Measurements from ENCODE around the gene ZSWIM5. TPM values are rescaled to one million over a fixed set of nuclear protein-coding genes. Genes with fewer than 3 reads are reported as not detected.

Gene ZSWIM5
- total RNA-seq, 6 donors from 2014 or later = 2.0 to 6.3 (median 3.2) TPM

GRCh38 chr1:44973645-44974044 lies 232.8 kb downstream of the ZSWIM5 start:
- Histone ChIP-seq H3K27ac (no peak overlapping the region), H3K4me1 (peaks cover 0 to 9% (median 6%) of the 10 kb centered on the region in 4 donors), H3K36me3 (peaks cover 5 to 48% (median 29%) of the 10 kb centered on the region in 4 donors), H3K4me3 (no peak overlapping the region), H3K27me3 (no peaks in the 10 kb centered on the region), H3K9me3 (no peaks in the 10 kb centered on the region)
- DNase-seq (no peak), ATAC-seq (ENCODE audit: low FRiP score in 2 of 2) (no peak)
- TF ChIP-seq CTCF (IDR thresholded peaks at IDR 0.05) (no peak), POLR2AphosphoS5 (IDR thresholded peaks at IDR 0.05) (no peak), EP300 (IDR thresholded peaks at IDR 0.05) (no peak), POLR2A (IDR thresholded peaks at IDR 0.05) (no peak)
- WGBS, 2 donors = 54 to 63% methylated on average over 1 of the region's 1 CpG

- no peak for TF ChIP-seq CTCF (IDR thresholded peaks at IDR 0.05)
- TF ChIP-seq EP300 (IDR thresholded peaks at IDR 0.05) = no peak
- TF ChIP-seq POLR2AphosphoS5 (IDR thresholded peaks at IDR 0.05) = no peak
- no peak for TF ChIP-seq POLR2A (IDR thresholded peaks at IDR 0.05)
- H3K27ac ChIP-seq = no peak overlapping the region
- H3K9me3 ChIP-seq = no peaks in the 10 kb centered on the region
- no peaks in the 10 kb centered on the region for H3K27me3 ChIP-seq
- no peak for DNase-seq
- WGBS, 2 donors = 58 to 69% methylated on average over 4 of the region's 4 CpGs
- no peak for ATAC-seq (ENCODE audit: low FRiP score in 2 of 2)
- no peak overlapping the region for H3K4me3 ChIP-seq
- peaks cover 0 to 9% (median 6%) of the 10 kb centered on the region in 4 donors for H3K4me1 ChIP-seq
- H3K36me3 ChIP-seq = peaks cover 0 to 18% (median 4%) of the 10 kb centered on the region in 4 donors
These were observed 236.1 kb downstream of the ZSWIM5 start for GRCh38 chr1:44970317-44970716.

Other genes with a start within 250 kb of the ZSWIM5 start
- 10 to 100 TPM; 16.8 to 23.5 (median 21.8) TPM for gene EIF2B3, start 220.0 kb downstream of the ZSWIM5 start, total RNA-seq
- gene HECTD3, start 195.3 kb downstream of the ZSWIM5 start, total RNA-seq = 100 to 1,000 TPM in 1 of 6 donors, 10 to 100 TPM in 5; 30.6 to 116 (median 51.2) TPM
- gene UROD, start 194.4 kb downstream of the ZSWIM5 start, total RNA-seq = 10 to 100 TPM; 38.6 to 76.3 (median 63.3) TPM
- gene HPDL, start 120.3 kb upstream of the ZSWIM5 start, total RNA-seq = 1 to 10 TPM in 1 of 6 donors, under 1 TPM in 2, not detected in 3; 0.30 to 1.3 (median 0.37) TPM
- gene TOE1, start 133.6 kb upstream of the ZSWIM5 start, total RNA-seq = 10 to 100 TPM in 2 of 6 donors, 1 to 10 TPM in 4; 5.4 to 16.6 (median 9.1) TPM
- 100 to 1,000 TPM in 1 of 6 donors, 10 to 100 TPM in 5; 10.3 to 105 (median 24.5) TPM for gene MUTYH, start 133.8 kb upstream of the ZSWIM5 start, total RNA-seq

Measured in upper lobe of left lung (tissue), 6 donors.